AG04450 (cell line): ENCODE data around the gene ATOSB. TPM values are rescaled to one million over a fixed set of nuclear protein-coding genes. Genes with fewer than 3 reads are reported as not detected.
"Not testable (repeated sequence)": the region's sequence is repeated elsewhere in the genome, so short reads cannot be mapped to it uniquely, and the experiment has no call there.

Experiments
- CTCF ChIA-PET: fragments of 300-600, 350-600 bp; formaldehyde crosslinking; extraction: SDS; loops from one replicate; lab custom pipeline; 2022; ENCODE audit warnings: antibody characterized with exemption, inconsistent platforms; lab: Charles Lee
- POLR2A ChIA-PET: fragments of 350-600 bp; formaldehyde crosslinking; extraction: SDS; loops from one replicate; lab custom pipeline; 2021; ENCODE audit warnings: antibody characterized with exemption, inconsistent platforms; lab: Yijun Ruan, JAX
- DNase-seq: peaks from one replicate; pipeline ENCODE4 v3.0.0-alpha.2; 2011; ENCODE audit warnings: low read depth, low spot score
- H3K27ac ChIP-seq: one replicate; pipeline ENCODE4 v1.5.1; 2012; ENCODE audit warnings: low read depth, low read length, control low read depth
- H3K27me3 ChIP-seq: one replicate; pipeline ENCODE4 v1.6.0; 2012; ENCODE audit warnings: low read length; ENCODE audit not compliant: control insufficient read depth, insufficient read depth
- H3K4me3 ChIP-seq: 2 replicates; pipeline ENCODE4 v1.5.1; 2011; ENCODE audit warnings: mild to moderate bottlenecking, low read depth, low read length, control low read depth
- H3K9me3 ChIP-seq: 2 replicates; pipeline ENCODE4 v1.5.1; 2012; ENCODE audit warnings: low read length; ENCODE audit not compliant: control insufficient read depth, insufficient read depth
- CTCF ChIP-seq: IDR thresholded peaks from 2 replicates; pipeline ENCODE4 v1.5.1; 2011; ENCODE audit warnings: low read depth, low read length, control low read depth, inconsistent platforms
- polyA plus RNA-seq: library from polyadenylated mRNA; depleted of rRNA; stranded (reverse); fragments of >200 nt; gene quantifications from 2 replicates; pipeline ENCODE4 v1.2.3, GENCODE V29; 2011

ATOSB gene
- polyA plus RNA-seq, 1 experiment: 20.4 TPM

GRCh38 chr9:35161713-35162604 is 46.3 kb upstream of the ATOSB start, which contains the start of gene UNC13B:
Gene UNC13B (plus strand): TSS chr9:35162009. CDS start chr9:35162284, 275 bp downstream.
- peak; percentile 74 for DNase-seq
- no peaks in the 10 kb centered on the region for H3K9me3 ChIP-seq
- CTCF ChIA-PET: interaction anchor here (0.6 to 2.3 kb wide), 11 partner anchors 17 to 392 kb away, joined by 3 to 15 read pairs (median 3); partner anchors contain the start of gene ATOSB
- POLR2A ChIA-PET: interaction anchor here (0.9 to 1.3 kb wide), 4 partner anchors 46 to 309 kb away, joined by 3 to 5 read pairs (median 3); partner anchors contain the start of gene VCP
- H3K27ac ChIP-seq: peak within 1 kb of the TSS; percentile 80
- H3K4me3 ChIP-seq: peak within 1 kb of the TSS; percentile 88
- H3K27me3 ChIP-seq: no peaks in the 10 kb centered on the region
- TF ChIP-seq CTCF: 0 out of 2 replicates have a peak, but pooled peaks have one; percentile 26

DNA sequence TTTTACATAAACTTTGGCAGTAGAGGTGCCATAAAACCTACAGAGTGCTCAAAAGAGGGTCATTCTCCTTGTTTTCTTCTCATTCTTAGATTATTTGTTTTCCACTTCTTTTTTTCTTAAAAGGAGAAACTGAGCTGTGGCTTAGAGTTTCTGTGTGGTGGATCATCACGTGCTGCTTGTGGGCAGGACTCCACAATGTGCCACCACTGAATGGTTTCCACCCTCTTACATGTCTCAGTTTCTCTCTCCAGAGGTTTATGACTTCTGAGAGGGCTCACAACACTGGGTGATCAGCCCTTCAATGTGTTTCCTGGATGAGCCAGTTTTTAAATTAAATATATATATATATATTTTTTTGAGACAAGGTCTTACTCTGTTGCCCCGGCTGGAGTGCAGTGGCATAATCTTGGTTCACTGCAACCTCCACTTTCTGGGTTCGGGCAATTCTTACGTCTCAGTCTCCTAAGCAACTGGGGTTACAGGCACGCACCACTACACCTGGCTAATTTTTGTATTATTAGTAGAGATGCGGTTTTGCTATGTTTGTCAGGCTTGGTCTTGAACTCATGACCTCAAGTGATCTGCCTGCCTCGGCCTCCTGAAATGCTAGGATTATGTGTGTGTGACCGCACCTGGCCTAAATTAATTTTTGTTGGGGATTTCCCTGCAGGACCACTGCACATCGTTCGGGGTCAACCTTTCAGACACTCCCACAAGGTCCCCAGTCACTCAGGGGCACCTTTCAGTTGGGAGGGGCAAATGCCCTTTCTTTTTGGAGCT is 43.0 kb upstream of the ATOSB start:
- H3K27ac ChIP-seq: no peak overlapping the region
- H3K27me3 ChIP-seq: no peaks in the 10 kb centered on the region
- no peaks in the 10 kb centered on the region; the same call in 1 of the 2 replicates for H3K9me3 ChIP-seq
- ChIA-PET CTCF (no interaction called here), POLR2A (no interaction called here)
- no peak for TF ChIP-seq CTCF
- no peak for DNase-seq
- no peak overlapping the region for H3K4me3 ChIP-seq

DNA sequence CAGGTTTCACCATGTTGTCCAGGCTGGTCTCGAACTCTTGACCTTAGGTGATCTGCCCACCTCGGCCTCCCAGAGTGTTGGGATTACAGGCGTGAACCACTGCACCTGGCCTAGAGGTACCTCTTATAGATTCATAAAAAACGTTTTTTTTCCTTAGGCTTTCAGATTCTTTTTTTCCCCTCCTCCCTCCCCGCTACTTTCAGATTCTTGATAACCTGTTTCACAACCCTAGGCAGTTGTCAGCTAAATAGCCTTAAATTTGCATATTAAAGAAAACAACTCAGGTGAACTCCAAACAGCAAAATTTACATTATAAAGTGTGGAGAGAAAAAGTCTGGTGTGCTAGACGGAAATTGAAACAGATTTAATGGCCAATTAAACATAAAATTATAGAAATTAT is 42.2 kb upstream of the ATOSB start:
- DNase-seq, H3K27me3 ChIP-seq, H3K27ac ChIP-seq, H3K4me3 ChIP-seq, POLR2A ChIA-PET, H3K9me3 ChIP-seq: not testable (repeated sequence)
- CTCF ChIA-PET: interaction anchor here (0.7 kb wide), 1 partner anchor 524 kb away, joined by 4 read pairs; no protein-coding TSS in a partner anchor

DNA sequence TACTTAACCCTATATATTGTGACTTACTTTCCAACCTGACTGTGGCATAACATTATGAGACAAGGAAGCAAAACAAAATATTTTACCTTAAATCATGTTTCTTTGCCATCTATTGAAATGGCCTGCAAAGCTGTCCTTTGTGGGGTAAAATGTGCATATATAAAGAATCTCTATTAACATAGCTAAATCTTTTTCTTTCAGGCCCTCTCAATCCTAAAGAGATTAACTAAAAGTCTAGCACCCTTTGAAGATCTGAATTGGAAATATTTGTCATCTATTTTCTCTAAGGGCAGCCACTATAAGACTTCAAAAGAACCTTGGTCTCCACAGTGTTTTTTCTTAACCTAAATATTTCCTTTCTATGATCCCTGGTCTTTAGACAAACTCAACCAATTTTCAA is 41.1 kb upstream of the ATOSB start:
- CTCF ChIA-PET: interaction anchor here (0.6 kb wide), 1 partner anchor 26 kb away, joined by 3 read pairs; no protein-coding TSS in a partner anchor
- DNase-seq: no peak
- H3K4me3 ChIP-seq: no peak overlapping the region
- H3K27me3 ChIP-seq: no peaks in the 10 kb centered on the region
- H3K27ac ChIP-seq: no peak overlapping the region
- POLR2A ChIA-PET: no interaction called here
- no peaks in the 10 kb centered on the region; the same call in 1 of the 2 replicates for H3K9me3 ChIP-seq
- TF ChIP-seq CTCF: no peak

GRCh38 chr9:35152926-35153325 is 37.3 kb upstream of the ATOSB start:
- H3K27ac ChIP-seq: no peak overlapping the region
- no peaks in the 10 kb centered on the region for H3K27me3 ChIP-seq
- DNase-seq: no peak
- TF ChIP-seq CTCF: no peak
- peaks cover 18% of the 10 kb centered on the region for H3K9me3 ChIP-seq
- H3K4me3 ChIP-seq: no peak overlapping the region
- CTCF ChIA-PET: interaction anchor here (0.6 kb wide), 2 partner anchors 15 to 384 kb away, joined by 3 to 4 read pairs; no protein-coding TSS in a partner anchor
- POLR2A ChIA-PET: no interaction called here

DNA sequence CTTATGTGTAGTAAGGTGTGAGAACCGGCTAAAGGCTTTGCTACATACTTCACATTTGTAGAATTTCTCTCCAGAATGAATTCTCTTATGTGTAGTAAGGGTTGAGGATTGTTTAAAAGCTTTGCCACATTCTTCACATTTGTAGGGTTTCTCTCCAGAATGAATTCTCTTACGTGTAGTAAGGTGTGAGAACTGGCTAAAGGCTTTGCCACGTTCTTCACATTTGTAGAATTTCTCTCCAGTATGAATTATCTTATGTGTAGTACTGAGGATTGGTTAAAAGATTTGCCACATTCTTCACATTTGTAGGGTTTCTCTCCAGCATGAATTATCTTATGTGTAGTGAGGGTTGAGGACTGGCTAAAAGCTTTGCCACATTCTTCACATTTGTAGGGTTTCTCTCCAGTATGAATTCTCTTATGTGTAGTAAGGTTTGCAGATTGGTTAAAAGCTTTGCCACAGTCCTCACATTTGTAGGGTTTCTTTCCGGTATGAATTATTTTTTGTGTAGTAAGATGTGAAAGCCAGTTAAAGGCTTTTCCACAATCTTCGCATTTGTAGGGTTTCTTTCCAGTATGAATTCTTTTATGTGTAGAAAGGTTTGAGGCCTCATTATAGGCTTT is 32.4 kb upstream of the ATOSB start:
- CTCF ChIA-PET, H3K4me3 ChIP-seq, POLR2A ChIA-PET, H3K27ac ChIP-seq, H3K27me3 ChIP-seq, DNase-seq: not testable (repeated sequence)
- peaks cover 25% of the 10 kb centered on the region for H3K9me3 ChIP-seq
